HTERT RPE-1 (cell line): ENCODE measurements around the gene NRDE2.
"Not testable (repeated sequence)": the region's sequence is repeated elsewhere in the genome, so short reads cannot be mapped to it uniquely, and the experiment has no call there.

Experiments
- in situ Hi-C: fragments of 300-500 bp; cut with MboI; formaldehyde crosslinking; loops from 4 replicates; pipeline ENCODE4 v1.14.3; 2020; ENCODE audit warnings: low sequenced_read_pairs

NRDE2 gene

GRCh38 chr14:90342327-90342726 lies 10.6 kb upstream of the NRDE2 start:
- in situ Hi-C loops: no loop called here

DNA sequence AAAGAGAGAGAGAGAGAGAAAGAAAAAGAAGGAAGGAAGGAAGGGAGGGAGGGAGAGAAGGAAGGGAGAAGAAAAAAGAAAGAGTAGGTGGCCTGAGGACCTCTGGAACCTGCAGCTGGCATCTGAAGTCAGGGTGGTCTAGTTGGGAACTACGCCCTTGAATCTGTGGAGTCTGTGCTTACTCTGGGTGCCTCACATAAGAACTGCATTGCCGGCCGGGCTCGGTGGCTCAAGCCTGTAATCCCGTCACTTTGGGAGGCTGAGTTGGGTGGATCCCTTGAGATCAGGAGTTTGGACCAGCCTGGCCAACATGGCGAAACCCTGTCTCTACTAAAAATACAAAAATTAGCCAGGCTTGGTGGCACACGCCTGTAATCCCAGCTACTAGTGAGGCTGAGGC lies 10.0 kb upstream of the NRDE2 start:
- in situ Hi-C loops: no loop called here

DNA sequence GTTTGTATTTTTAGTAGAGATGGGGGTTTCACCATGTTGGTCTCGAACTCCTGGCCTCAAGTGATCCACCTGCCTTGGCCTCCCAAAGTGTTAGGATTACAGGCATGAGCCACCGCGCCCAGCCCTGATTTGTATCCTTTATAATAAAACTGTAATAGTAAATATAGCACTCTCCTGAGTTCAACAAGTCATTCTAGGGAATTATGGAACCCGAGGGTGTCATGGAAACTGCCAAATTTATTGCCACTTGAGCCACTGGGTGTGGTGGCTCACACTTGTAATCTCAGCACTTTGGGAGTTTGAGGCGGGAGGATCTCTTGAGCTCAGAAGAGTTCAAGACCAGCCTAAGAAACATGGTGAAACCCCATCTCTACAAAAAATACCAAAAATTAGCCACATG lies 9.5 kb upstream of the NRDE2 start:
- in situ Hi-C loops: not testable (repeated sequence)

GRCh38 chr14:90336985-90337384 lies 5.2 kb upstream of the NRDE2 start:
- in situ Hi-C loops: no loop called here

DNA sequence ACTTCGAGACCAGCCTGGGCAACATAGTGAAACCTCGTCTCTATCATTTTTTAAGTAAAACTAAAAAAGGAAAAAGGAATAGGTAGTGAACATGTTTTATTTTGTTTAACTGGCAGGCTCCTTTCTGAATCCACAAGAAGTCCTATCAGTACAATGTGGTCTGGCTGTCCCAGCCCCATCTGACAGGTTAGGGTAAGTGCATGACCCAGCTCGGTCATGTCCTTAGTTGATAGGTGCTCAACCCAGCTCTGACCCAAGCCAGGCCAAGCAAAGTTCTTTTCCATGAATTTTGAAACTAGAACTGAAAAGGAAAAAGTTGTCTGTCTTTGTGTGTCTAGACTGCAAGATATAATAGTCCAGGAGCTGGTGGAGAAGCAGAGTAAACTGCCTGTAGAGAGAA lies 4.7 kb upstream of the NRDE2 start:
- in situ Hi-C loops: no loop called here

DNA sequence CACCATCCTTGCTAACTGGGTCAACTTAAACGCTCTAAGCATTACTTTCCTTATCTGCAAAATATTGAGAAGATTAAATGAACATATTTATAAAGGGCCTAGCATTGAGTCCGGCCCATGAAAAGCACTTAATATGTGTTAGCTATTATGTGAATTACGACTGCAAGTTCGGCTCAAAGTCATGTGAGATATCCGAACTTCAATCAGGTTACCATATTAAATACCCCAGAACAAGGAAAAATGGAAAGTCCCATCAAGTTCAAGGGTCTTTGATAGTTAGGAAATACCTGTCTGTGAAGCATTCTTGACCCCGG lies 487 bp upstream of the NRDE2 start:
- in situ Hi-C loops: no loop called here

- in situ Hi-C loops: no loop called here
Measured at GRCh38 chr14:90330203-90331196, 1.2 kb downstream of the NRDE2 start.

- in situ Hi-C loops: no loop called here
Measured at GRCh38 chr14:90321891-90322290, 9.8 kb downstream of the NRDE2 start.

GRCh38 chr14:90319634-90320541 lies 11.9 kb downstream of the NRDE2 start:
- in situ Hi-C loops: no loop called here

GRCh38 chr14:90319173-90319572 lies 12.6 kb downstream of the NRDE2 start:
- in situ Hi-C loops: no loop called here

DNA sequence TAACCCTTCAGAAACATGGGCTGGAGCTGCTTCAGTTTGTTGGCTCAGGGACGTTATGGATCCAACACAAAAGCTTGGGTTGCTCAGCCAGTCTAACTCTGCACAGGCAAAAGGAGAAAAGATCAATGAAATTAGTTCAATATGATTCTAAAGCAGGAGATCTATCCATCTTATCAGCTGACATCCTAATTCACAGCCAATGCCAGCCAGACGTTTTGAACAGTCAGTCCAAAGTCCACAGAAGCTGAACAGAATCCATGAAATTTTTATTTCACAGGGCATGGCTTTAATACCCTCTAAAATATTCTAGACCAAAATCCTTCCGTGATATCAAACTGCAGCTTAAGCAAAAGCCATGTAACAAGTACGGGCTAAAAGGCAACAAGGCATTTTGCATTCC lies 13.7 kb downstream of the NRDE2 start:
- in situ Hi-C loops: no loop called here

DNA sequence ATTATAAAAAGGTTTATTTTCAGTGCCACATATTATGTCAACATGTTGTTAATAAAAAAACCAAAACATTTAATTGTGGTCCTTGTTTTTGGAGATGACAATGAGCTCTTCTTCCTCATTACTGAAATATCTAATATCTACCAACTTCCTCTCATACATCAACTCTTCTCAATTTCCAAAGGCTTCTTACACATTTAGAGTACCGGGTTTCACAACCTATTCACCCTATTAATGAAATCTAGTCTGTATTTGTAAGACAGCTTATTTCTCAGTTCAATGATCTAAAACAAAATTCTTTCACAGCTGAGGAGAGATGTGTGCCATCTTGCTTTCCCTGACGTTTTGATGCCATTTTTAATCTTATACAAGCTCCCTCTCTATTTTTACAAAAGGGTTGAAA lies 14.5 kb downstream of the NRDE2 start:
- in situ Hi-C loops: no loop called here

DNA sequence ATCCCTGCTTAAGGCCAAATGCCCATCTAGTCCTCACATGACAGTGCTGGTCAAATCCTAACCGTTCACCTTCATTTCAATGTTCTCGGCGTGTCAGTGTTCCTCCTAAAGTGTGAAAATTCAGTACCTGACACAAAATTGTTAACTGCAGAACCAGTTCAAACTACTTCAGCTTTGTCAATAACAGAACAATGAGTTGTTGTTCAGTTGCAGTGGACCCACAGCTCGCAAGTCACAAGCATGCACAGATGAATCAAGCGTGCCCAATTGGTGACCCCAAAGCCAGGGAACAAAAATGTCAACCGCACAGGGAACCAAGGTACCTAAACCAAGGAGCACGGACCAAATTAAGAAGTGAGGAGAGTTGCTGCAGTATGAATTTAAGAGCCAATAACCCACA lies 23.2 kb downstream of the NRDE2 start:
- in situ Hi-C loops: no loop called here

GRCh38 chr14:90305176-90305601 lies 26.6 kb downstream of the NRDE2 start:
- in situ Hi-C loops: no loop called here

DNA sequence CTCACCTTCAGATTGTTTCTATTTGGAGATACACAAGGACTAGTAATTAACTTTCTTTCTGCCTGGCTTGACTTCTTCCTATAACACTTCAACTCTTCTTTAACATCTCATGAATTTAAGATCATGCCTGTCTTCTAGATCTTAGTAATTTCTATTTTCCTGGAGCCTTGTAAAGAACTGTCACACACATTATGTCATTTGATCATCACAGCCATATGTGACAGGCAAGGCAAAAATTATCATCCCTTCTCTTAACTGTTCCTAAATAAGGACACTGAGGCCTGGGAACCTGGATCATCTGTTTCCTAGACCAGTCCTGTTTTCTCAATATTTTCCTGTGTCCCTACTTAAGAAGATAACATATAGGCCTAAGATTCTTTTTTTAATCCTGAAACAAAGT lies 27.2 kb downstream of the NRDE2 start:
- in situ Hi-C loops: no loop called here

GRCh38 chr14:90303473-90303872 lies 28.3 kb downstream of the NRDE2 start:
- in situ Hi-C loops: no loop called here

- in situ Hi-C loops: no loop called here
Measured at GRCh38 chr14:90302529-90303303, 29.0 kb downstream of the NRDE2 start.

DNA sequence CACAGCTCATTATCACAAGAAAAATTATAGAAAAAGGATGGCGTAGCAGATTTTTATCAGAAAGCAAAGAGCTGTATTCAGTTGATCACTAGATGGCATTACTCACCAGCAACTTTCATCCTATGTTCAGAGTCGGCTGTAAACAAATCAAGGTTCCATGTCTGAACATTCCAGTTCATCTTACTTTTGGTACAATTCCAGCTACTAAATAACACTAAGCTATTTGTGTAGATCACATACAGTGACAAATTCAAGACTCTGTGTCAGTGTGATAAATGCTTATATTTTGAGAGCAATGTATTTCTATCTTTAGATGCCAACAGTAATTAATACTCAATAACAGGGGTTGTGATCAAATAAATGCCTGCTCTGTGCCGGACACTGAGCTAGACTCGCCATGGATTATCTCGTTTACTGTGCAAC lies 30.1 kb downstream of the NRDE2 start:
- in situ Hi-C loops: no loop called here

GRCh38 chr14:90301122-90301521 lies 30.6 kb downstream of the NRDE2 start:
- in situ Hi-C loops: no loop called here

- in situ Hi-C loops: no loop called here
Measured at GRCh38 chr14:90300611-90301047, 31.1 kb downstream of the NRDE2 start.

GRCh38 chr14:90299408-90299807 lies 32.3 kb downstream of the NRDE2 start:
- in situ Hi-C loops: no loop called here
